Thyroid gland (tissue), 4 donors: Measurements from ENCODE around the gene HOXA2. TPM values are rescaled to one million over a fixed set of nuclear protein-coding genes. Genes with fewer than 3 reads are reported as not detected.

Source experiments
- DNase-seq, 2 donors: peaks; one replicate each; pipeline ENCODE4 v3.0.0-alpha.2; 2019
- H3K27ac ChIP-seq, 3 donors: fragments of 200-600 bp; sonication (generic); 1 replicate in 2 of 3; 2 replicates in 1 of 3; pipeline ENCODE4 v1.5.1; 2016 to 2019; ENCODE audit warnings: mild to moderate bottlenecking in 1 of 3, moderate library complexity in 1 of 3
- H3K27me3 ChIP-seq: fragments of 200-600 bp; sonication (generic); one replicate; pipeline ENCODE4 v1.5.1; 2019
- H3K36me3 ChIP-seq, 2 donors: fragments of 200-600 bp; sonication (generic); one replicate each; pipeline ENCODE4 v1.5.1; 2016 to 2019
- H3K4me1 ChIP-seq, 2 donors: fragments of 200-600 bp; sonication (generic); one replicate each; pipeline ENCODE4 v1.5.1; 2017 to 2019
- H3K4me3 ChIP-seq, 3 donors: fragments of 200-600 bp; sonication (generic); replicated peaks in 1 of 3; 1 replicate in 2 of 3; 2 replicates in 1 of 3; pipeline ENCODE4 v1.5.1; 2016; ENCODE audit warnings: mild to moderate bottlenecking in 1 of 3
- H3K9me3 ChIP-seq: fragments of 200-600 bp; sonication (generic); one replicate; pipeline ENCODE4 v1.5.1; 2017
- CTCF ChIP-seq, 6 experiments: fragments of 200-600 bp in 3 of 6; fragments of 450-650 bp in 3 of 6; sonication (generic) in 3 of 6; IDR thresholded peaks; one replicate each; pipeline ENCODE4 v1.5.1; 2016 to 2019; ENCODE audit warnings: antibody characterized with exemption in 6 of 6, mild to moderate bottlenecking in 2 of 6, inconsistent platforms in 1 of 6, moderate library complexity in 1 of 6
- POLR2A ChIP-seq, 2 donors: fragments of 450-650 bp; IDR thresholded peaks; one replicate each; pipeline ENCODE4 v1.6.1; 2017; ENCODE audit warnings: antibody characterized with exemption in 2 of 2, mild to moderate bottlenecking in 2 of 2, moderate library complexity in 1 of 2
- WGBS, 2 donors: methylation state at CpG; one replicate each; pipeline ENCODE4 v1.1.5; 2017; 5-methylcytosine and 5-hydroxymethylcytosine counted together
- intact Hi-C: fragments of 100-400 bp; cut with DNase I; formaldehyde crosslinking; loops from one replicate; pipeline ENCODE4 v1.15.1; 2023
- total RNA-seq, 4 donors: library from RNA; depleted of rRNA; stranded (reverse); fragments of >200 nt; gene quantifications; one replicate each; pipeline ENCODE4 v1.2.3, GENCODE V29; 2016

Gene HOXA2
- total RNA-seq, 4 donors from 2014 or later = 0.73 to 2.7 (median 1.7) TPM

- Histone ChIP-seq H3K4me1 (peaks cover 0 to 7% of the 10 kb centered on the region in 2 donors), H3K9me3 (no peaks in the 10 kb centered on the region), H3K4me3 (no peak overlapping the region), H3K27ac (peak overlapping the region in 1 of 3 donors; percentile 22), H3K27me3 (peaks cover 26% of the 10 kb centered on the region), H3K36me3 (no peaks in the 10 kb centered on the region)
- 27 to 33% methylated on average over 28 of the region's 28 CpGs for WGBS, 2 donors
- DNase-seq = no peak
- no peak for TF ChIP-seq POLR2A (IDR thresholded peaks at IDR 0.05)
- intact Hi-C loops = no loop called here
Measured at GRCh38 chr7:27128776-27129728, 26.6 kb upstream of the HOXA2 start.

- H3K9me3 ChIP-seq = no peaks in the 10 kb centered on the region
- no peak for DNase-seq
- peaks cover 0 to 7% of the 10 kb centered on the region in 2 donors for H3K4me1 ChIP-seq
- no peak overlapping the region for H3K27ac ChIP-seq
- no peaks in the 10 kb centered on the region for H3K36me3 ChIP-seq
- WGBS, 2 donors = 20 to 21% methylated on average over 2 of the region's 2 CpGs
- H3K4me3 ChIP-seq = no peak overlapping the region
- intact Hi-C loops = no loop called here
- H3K27me3 ChIP-seq = peaks cover 20% of the 10 kb centered on the region
- no peak for TF ChIP-seq CTCF (IDR thresholded peaks at IDR 0.05)
- no peak for TF ChIP-seq POLR2A (IDR thresholded peaks at IDR 0.05)
Measured at GRCh38 chr7:27128034-27128433, 25.6 kb upstream of the HOXA2 start.

DNA sequence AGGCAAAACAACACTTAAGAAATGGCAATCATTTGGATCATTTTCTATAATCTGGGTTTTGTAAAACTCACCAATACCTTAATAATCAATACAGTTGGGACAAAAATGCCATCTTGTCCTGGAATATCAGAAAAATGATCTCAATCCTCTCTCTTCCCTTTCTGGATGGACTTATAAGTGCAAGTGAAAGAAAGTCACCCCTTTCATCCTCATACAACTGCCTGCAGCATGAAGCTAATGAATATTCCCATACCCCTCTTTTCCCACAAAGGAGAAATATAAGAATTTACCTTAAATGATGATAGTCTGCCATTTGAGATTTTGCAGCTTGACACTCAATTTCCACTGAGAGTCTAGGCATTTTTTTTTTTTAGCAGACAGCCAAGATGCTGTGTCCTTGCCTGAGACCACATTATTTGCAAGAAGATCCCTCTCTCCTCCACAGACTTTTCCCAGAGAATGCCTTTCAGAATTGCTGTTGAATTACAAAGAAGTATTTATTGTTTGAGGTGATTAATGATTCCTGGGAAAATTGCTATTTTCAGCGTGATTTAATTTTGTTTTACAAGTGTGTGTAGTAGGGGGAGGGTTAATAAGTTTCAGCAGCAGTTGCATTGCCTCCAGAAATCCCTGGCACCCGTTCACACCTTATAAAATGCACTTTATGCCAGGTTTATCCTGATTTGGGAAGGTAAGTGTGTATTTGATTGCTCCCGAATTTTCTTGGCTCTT lies 24.3 kb upstream of the HOXA2 start:
- Histone ChIP-seq H3K27ac (no peak overlapping the region), H3K27me3 (peaks cover 20% of the 10 kb centered on the region), H3K36me3 (no peaks in the 10 kb centered on the region), H3K4me3 (no peak overlapping the region), H3K4me1 (peaks cover 0 to 7% of the 10 kb centered on the region in 2 donors), H3K9me3 (no peaks in the 10 kb centered on the region)
- no peak for DNase-seq
- TF ChIP-seq CTCF (IDR thresholded peaks at IDR 0.05) = no peak
- TF ChIP-seq POLR2A (IDR thresholded peaks at IDR 0.05) = no peak
- WGBS, 2 donors = 25 to 30% methylated on average over 3 of the region's 3 CpGs
- intact Hi-C loops = no loop called here

- TF ChIP-seq POLR2A (IDR thresholded peaks at IDR 0.05) (no peak), CTCF (IDR thresholded peaks at IDR 0.05) (no peak)
- Histone ChIP-seq H3K27me3 (peaks cover 17% of the 10 kb centered on the region), H3K27ac (no peak overlapping the region), H3K4me1 (peaks cover 0 to 7% of the 10 kb centered on the region in 2 donors), H3K9me3 (no peaks in the 10 kb centered on the region), H3K36me3 (no peaks in the 10 kb centered on the region), H3K4me3 (no peak overlapping the region)
- DNase-seq = no peak
- intact Hi-C loops = no loop called here
- WGBS, 2 donors = 23 to 34% methylated on average over 5 of the region's 5 CpGs
Measured at GRCh38 chr7:27125986-27126394, 23.5 kb upstream of the HOXA2 start.

DNA sequence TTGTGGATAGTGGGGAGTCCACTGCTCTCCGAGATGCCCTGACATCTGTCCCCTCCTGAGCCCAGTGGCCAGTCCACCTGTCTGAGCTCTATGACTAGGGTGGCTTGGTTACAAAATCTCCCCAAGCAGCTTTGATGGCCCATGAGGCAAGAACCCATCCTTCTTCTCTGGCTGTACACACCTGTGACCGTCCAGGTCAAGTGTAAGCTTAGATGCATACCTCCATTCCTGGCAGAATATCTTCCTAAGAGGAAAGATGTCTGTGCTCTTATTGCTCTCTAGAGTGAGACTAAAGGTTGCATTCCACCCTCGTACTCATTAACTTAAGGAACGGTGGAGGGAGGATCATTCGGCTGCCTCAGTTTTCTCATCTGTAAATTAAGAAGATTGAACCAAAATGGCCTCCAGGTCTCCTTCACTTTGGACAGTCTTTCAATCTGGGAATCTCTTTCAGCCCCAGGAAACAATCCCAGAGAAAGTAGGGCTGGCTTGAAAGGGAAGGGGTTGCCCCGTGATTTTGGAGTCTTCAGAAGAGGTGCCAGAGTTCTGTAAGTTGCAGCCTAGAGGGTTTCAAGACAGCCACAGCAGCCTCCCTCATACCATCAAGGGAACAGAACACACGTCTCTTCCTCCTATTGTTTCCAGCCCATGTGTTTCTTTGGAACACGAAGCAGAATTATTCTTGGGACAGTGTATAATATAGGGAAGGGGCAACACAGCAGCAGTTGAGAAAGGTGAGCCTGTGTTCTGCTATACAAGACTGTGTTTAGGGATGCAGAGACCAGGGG lies 22.6 kb upstream of the HOXA2 start:
- H3K4me1 ChIP-seq = no peaks in the 10 kb centered on the region
- no peak overlapping the region for H3K4me3 ChIP-seq
- H3K36me3 ChIP-seq = no peaks in the 10 kb centered on the region
- no peak for DNase-seq
- no peak for TF ChIP-seq CTCF (IDR thresholded peaks at IDR 0.05)
- no peak for TF ChIP-seq POLR2A (IDR thresholded peaks at IDR 0.05)
- no peak overlapping the region for H3K27ac ChIP-seq
- H3K27me3 ChIP-seq = peaks cover 11% of the 10 kb centered on the region
- WGBS, 2 donors = 37 to 42% methylated on average over 8 of the region's 8 CpGs
- no peaks in the 10 kb centered on the region for H3K9me3 ChIP-seq
- intact Hi-C loops = no loop called here
